HG03139 (cell line): ENCODE results near the gene CBLC.
A peak's percentile ranks its signal among the peaks of the same experiment; 100 is the strongest.
"Not testable (repeated sequence)": the region's sequence is repeated elsewhere in the genome, so short reads cannot be mapped to it uniquely, and the experiment has no call there.

Source experiments
- ATAC-seq: cut with Tn5 transposase; IDR thresholded peaks from one replicate; pipeline ENCODE4 v1.9.1; 2021; ENCODE audit not compliant: unreplicated experiment

CBLC gene

DNA sequence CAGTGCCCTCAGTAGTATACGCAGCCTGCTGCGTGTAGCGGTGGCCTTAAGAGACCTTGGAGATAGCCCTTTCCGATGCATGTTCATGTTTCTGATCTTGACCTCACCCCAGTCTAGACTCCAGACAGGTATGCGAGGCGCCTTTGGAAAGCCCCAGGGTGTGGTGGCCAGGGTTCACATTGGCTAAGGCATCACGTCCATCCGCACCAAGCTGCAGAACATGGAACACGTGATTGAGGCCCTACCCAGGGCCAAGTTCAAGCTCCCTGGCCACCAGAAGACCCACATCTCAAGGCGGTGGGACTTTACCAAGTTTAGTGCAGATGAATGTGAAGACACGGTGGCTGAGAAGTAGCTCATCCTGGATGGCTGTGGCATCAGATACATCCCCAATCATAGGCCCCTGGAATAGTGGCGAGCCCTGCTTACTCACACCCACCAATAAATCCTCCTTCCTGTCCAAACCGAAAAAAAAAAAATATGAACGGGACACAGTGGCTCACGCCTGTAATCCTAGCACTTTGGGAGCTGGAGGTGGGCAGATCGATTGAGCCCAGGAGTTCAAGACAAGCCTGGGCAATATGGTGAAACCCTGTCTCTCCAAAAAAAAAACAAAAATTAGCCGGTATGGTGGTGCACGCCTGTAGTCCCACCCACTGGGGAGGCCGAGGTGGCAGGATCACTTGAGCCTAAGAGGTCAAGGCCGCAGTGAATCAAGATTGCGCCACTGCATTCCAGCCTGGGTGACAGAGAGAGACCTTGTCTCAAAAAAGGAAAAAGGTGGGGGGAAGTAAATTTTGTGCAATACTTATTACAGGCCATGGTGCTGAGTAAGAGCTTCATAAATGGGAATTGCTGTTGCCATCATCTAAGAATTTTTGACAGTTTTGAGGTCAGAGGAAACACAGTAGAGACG is 12.4 kb upstream of the CBLC start:
- ATAC-seq, result no peak

DNA sequence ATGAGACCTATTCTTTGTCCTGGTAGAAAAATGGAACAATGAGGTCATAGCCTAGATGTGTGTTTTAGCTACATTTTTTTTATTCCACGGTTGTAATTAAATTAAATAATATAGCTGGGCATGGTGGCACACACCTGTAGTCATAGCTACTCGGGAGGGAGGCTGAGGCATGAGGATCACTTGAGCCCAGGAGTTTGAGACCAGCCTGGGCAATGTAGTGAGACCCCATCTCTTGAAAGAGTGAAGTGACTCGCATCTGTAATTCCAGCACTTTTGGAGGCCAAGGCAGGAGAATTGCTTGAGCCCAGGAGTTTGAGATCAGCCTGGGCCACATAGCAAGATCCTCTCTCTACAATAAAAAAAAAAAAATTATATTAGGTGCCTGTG is 11.7 kb upstream of the CBLC start:
- ATAC-seq, result no peak

DNA sequence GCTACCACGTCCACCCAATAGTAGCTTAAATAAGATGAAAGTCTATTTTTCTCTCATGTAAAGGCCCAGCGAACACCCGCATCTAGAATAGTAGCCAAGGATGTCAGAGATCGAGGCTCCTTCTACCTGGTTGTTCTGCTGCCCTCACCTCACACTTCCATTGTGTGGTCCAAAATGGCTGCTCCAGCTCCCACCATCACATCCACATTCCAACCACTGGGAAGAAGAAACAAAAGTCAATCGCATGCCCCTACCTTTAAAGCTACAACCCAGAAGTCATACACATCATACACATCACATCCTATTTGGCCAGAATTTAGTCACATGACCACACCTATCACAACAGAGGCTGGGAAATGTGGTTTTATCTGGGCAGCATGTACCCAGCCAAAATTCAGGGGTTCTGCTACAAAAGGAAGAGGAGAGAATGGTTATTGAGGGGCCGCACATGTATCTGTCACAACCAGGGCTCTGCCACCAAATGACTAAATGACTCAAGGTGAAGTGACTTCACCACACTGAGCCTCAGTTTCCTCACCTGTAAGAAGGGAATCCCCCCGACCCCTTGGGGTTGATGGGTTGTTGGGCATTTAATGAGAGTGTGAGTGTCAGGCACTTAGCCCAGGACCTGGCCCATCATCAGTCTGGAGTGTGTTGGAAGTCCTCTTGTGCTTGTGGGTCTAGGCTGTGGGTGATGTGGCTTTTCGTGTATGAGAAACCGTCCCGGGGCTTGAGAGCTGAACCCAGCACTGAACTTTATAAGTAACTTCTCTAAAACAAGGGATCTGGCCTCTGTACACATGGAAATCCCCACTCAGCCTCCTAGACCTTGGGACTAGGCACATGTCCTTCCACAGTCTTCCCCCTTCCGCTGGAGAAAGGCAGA is 10.2 kb upstream of the CBLC start:
- ATAC-seq, result no peak

DNA sequence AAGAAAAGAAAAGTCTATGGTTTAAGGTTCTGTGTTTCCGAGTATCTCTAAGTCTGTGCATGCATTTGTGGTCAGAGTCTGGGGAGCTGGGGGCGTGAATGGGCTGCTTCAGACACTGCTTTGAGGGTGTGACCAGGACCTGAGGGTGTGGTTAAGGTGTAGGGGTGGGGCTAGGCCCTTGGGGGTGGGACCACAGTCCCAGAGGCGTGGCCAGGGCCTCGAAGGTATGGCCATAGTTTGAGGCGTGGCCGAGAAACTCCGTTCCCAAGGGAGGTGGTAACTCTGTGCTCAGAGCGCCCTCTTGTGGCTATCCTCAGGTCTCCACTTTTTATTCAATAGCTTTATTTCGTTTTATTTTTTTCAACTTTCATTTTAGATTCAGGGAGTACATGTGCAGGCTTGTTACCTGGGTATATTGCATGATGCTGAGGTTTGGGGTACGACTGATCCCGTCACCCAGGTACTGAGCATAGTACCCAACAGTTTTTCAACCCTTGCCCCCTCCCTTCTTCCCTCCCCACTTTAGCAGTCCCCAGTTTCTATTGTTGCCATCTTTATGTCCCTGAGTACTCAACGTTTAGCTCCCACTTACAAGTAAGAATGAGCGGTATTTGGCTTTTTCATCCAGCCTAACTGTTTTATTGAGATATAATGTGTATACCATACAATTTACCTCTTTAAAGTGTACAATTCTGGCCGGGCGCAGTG is 7.0 kb upstream of the CBLC start:
- peak; percentile 94 for ATAC-seq

DNA sequence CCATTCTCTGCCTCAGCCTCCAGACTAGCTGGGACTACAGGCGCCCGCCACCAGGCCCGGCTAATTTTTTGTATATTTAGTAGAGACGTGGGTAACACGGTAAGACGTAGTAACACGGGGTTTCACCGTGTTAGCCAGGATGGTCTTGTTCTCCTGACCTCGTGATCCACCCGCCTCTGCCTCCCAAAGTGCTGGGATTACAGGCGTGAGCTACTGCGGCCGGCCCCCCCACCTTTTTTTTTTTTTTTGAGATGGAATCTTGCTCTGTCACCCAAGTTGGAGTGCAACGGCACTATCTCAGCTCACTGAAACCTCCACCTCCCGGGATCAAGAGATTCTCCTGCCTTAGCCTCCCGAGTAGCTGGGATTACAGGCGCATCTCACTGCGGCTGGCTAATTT is 5.5 kb upstream of the CBLC start:
- not testable (repeated sequence) for ATAC-seq

- ATAC-seq, result no peak
Observed at GRCh38 chr19:44772959-44773358, 4.7 kb upstream of the CBLC start.

GRCh38 chr19:44775676-44776240 is 1.9 kb upstream of the CBLC start:
- no peak for ATAC-seq

DNA sequence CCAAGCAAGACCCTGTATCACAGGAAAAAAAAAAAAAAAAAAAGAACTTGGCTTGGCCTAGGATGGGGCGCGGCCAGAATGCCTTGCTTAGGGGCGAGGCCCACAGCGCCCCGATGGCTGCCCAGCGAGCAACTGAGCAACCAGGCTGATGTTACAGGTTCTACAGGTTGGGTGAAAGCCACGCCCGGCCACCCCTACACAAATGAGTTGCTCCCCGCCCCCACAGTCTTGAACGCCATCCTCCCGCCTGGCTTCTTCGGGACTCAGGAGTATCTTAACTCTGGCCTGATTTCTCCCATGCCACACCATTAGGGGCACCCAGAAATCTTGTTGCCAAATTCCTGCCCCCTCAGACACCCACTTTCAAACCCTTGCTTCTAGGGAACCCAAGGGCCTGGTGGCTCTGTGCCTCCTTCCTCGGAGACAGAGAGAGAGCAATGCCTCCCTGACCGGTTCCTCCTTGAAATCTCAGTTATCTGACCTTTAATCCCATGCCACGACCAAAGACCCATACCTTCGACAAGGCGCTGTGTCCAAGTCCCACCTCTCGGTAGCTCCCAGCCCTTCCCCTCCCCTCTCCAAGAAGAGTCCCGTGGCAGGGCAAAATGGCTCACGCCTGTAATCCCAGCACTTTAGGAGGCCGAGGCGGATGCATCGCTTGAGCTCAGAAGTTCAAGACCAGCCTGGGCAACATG is 1.1 kb upstream of the CBLC start:
- no peak for ATAC-seq

GRCh38 chr19:44779150-44779549 is 1.5 kb downstream of the CBLC start:
- ATAC-seq, result no peak

DNA sequence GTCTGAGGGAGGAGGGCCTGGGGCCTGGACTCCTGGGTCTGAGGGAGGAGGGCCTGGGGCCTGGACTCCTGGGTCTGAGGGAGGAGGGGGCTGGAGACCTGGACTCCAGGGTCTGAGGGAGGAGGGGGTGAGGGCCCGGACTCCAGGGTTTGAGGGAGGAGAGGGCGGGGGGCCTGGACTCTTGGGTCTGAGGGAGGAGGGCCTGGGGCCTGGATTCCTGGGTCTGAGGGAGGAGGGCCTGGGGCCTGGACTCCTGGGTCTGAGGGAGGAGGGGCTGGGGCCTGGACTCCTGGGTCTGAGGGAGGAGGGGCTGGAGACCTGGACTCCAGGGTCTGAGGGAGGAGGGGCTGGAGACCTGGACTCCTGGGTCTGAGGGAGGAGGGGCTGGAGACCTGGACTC is 4.0 kb downstream of the CBLC start:
- ATAC-seq, result not testable (repeated sequence)

- no peak for ATAC-seq
Observed at GRCh38 chr19:44782729-44783128, 5.0 kb downstream of the CBLC start.

DNA sequence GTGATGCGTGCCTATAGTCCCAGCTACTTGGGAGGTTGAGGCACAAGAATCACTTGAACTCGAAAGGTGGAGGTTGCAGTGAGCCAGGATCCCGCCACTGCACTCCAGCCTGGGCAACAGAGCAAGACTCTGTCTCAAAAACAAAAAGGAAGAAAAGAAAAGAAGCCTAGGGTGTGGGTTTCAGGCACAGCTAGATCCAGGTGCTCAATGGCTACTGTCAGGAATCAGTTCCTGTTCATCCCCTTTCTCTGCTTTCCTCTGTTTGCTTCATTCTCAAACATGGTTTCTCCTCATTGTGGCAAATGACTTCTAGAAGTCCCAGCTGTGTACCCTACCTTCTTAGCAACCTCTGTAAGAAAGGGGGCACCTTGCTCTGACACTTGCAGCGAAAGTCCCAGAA is 5.9 kb downstream of the CBLC start:
- no peak for ATAC-seq

GRCh38 chr19:44785271-44785670 is 7.6 kb downstream of the CBLC start:
- no peak for ATAC-seq

DNA sequence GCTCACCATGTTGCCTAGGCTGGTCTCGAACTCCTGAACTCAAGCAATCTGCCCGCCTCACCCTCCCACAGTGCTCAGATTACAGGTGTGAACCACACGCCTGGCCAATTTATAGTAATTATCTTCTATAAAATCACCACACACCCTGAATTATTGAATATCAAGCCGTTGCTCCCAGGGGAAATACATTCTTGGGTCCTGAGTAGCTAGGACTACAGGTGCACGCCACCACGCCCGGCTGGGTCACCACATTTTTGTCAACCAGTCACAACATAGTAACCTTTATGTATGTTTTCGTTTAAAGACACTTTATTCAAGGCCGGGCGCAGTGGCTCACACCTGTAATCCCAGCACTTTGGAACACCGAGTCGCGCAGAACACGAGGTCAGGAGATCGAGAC is 8.3 kb downstream of the CBLC start:
- ATAC-seq, result no peak

DNA sequence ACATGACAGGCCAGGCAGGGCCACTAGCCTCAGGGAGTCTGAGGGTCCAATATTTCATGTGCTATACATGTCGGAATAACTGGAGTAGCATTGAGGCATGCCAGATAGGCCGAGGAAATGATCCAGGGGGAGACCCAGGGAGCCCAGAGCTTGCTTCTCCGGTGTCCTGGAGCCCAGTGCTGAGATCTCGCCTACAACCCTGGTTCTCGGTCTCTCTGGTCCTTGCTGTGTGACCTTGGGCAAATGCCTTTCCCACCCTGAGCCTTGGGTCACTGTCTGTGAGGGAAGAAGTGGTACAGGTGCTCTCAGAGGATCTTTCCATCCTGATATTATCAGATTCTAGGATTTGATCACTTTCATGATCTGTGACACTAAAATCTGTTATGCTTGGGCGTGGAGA is 11.3 kb downstream of the CBLC start:
- ATAC-seq, result no peak

- ATAC-seq, result no peak
Observed at GRCh38 chr19:44789943-44790483, 12.3 kb downstream of the CBLC start.

DNA sequence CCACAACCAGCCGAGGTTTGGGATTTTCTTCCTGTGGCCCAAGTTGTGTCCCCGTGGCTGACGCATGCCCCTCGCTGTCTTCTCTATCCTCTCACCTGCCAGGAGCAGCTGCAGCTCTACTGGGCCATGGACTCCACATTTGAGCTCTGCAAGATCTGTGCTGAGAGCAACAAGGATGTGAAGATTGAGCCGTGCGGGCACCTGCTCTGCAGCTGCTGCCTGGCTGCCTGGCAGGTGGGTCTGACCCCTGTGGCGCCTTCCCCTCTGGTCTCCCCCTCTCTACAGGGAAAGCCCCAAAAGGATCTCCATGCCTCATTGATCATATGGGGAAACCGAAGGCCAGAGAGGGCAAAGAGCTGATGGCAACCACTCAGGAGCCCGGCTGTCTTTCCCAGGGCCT is 14.6 kb downstream of the CBLC start:
- no peak for ATAC-seq

DNA sequence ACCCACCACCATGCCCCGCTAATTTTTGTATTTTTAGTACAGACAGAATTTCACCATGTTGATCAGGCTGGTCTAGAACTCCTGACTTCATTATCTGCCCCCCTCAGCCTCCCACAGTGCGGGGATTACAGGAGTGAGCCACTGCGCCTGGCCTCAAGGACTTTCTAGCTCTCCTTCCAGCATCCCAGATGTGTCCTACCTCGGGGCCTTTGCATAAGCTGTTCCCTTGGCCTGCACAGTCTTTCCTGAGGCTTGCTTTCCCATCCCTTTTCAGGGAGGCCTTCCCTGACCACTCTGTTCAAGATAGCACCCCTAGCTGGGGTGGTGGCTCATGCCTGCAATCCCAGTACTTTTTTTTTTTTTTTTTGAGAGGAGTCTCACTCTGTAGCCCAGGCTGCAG is 16.9 kb downstream of the CBLC start:
- no peak for ATAC-seq

DNA sequence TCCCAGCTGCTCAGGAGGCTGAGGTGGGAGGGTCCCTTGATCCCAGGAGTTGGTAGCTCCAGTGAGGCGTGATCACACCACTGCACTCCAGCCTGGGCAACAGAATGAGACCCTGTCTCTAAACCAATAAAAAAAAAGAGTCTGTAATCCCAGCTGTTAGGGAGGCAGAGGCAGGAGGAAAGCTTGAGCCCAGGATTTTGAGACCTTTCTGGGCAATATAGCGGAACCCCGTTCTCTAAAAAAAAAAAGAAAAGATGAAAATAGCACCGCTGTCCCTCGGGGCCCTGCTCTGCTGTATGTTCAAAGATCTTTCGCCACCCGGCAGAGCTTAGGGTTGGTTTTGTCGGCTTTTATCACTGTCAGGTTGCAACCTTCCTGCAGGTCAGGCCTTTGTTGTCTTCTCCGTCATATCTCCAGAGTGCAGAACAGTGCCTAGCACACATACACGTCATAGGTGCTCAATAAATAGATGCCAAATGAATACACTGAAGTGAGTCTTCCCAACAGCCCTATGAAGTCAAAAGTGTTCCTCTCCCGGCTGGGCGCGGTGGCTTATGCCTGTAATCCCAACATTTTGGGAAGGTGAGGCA is 17.8 kb downstream of the CBLC start:
- ATAC-seq, result no peak

DNA sequence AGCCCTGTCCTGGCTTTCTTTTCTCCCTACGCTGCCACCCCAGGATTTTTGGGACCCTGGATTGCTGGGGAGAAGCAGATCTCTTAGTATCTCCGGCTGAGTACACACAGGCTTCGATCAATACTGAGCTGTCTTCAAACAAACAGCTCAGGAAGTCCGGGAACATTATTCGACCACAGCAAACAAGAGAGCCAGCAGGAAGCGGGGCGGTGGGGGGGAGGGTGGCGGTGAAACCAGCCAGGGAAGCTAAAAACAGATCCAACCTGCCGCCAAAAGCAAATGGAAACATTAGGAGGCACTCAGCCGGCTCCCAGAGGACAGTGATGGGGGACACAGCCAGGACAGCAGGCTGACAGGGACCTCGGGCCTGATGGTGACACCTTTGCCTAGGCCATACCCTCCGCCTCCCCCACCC is 19.0 kb downstream of the CBLC start:
- ATAC-seq, result no peak
